ENCODE measurements around the gene MED7. TPM values are rescaled to one million over a fixed set of nuclear protein-coding genes. Genes with fewer than 3 reads are reported as not detected.

The MED7 gene
- total RNA-seq, 1 experiment from 2014 or later: 11.2 TPM

DNA sequence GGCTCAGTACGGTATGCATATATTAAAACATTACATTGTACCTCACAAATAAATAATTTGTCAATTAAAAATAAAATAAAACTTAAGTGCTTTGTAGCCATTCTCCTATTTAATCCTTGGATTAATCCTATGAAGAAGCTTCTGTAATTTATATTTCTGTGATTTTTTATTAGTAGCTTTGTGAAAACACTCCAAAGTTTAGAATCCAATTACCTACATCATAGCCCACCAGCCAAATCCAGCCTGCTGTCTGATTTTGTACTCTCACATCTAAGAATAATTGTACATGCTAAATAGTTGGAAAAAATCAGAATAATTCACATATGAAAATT lies 10.4 kb downstream of the MED7 start:
- no peak for ATAC-seq
- Mint-ChIP-seq H3K4me3 (no peak overlapping the region), H3K27me3 (ENCODE audit: low read depth) (no peaks in the 10 kb centered on the region), H3K4me1 (peaks cover 13% of the 10 kb centered on the region), H3K27ac (no peak overlapping the region), H3K9me3 (peaks cover 3% of the 10 kb centered on the region; the same call in 1 of the 2 replicates), H3K36me3 (peaks cover under 1% of the 10 kb centered on the region; the same call in 1 of the 2 replicates)
- DNase-seq (ENCODE audit: low spot score): no peak
- POLR2A ChIA-PET: interaction anchor here (1.4 kb wide), 1 partner anchor 10 kb away, joined by 12 read pairs; the partner anchor contains the start of gene MED7
- CTCF ChIA-PET: interaction anchor here (0.7 to 1.7 kb wide), 14 partner anchors 11 to 1189 kb away, joined by 3 to 7 read pairs (median 3); partner anchors contain the start of gene MED7
- no peak for TF ChIP-seq ZNF219 (CRISPR knock-in tag; IDR thresholded peaks at IDR 0.05; ENCODE audit: borderline replicate concordance)
- TF ChIP-seq, protein P1, sequence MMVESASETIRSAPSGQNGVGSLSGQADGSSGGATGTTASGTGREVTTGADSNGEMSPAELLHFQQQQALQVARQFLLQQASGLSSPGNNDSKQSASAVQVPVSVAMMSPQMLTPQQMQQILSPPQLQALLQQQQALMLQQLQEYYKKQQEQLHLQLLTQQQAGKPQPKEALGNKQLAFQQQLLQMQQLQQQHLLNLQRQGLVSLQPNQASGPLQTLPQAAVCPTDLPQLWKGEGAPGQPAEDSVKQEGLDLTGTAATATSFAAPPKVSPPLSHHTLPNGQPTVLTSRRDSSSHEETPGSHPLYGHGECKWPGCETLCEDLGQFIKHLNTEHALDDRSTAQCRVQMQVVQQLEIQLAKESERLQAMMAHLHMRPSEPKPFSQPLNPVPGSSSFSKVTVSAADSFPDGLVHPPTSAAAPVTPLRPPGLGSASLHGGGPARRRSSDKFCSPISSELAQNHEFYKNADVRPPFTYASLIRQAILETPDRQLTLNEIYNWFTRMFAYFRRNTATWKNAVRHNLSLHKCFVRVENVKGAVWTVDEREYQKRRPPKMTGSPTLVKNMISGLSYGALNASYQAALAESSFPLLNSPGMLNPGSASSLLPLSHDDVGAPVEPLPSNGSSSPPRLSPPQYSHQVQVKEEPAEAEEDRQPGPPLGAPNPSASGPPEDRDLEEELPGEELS (CRISPR knock-in tag; IDR thresholded peaks at IDR 0.05): no peak
- TF ChIP-seq, protein P2, sequence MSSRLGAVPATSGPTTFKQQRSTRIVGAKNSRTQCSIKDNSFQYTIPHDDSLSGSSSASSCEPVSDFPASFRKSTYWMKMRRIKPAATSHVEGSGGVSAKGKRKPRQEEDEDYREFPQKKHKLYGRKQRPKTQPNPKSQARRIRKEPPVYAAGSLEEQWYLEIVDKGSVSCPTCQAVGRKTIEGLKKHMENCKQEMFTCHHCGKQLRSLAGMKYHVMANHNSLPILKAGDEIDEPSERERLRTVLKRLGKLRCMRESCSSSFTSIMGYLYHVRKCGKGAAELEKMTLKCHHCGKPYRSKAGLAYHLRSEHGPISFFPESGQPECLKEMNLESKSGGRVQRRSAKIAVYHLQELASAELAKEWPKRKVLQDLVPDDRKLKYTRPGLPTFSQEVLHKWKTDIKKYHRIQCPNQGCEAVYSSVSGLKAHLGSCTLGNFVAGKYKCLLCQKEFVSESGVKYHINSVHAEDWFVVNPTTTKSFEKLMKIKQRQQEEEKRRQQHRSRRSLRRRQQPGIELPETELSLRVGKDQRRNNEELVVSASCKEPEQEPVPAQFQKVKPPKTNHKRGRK (CRISPR knock-in tag; IDR thresholded peaks at IDR 0.05; ENCODE audit: borderline replicate concordance): no peak
- TF ChIP-seq, protein P3, sequence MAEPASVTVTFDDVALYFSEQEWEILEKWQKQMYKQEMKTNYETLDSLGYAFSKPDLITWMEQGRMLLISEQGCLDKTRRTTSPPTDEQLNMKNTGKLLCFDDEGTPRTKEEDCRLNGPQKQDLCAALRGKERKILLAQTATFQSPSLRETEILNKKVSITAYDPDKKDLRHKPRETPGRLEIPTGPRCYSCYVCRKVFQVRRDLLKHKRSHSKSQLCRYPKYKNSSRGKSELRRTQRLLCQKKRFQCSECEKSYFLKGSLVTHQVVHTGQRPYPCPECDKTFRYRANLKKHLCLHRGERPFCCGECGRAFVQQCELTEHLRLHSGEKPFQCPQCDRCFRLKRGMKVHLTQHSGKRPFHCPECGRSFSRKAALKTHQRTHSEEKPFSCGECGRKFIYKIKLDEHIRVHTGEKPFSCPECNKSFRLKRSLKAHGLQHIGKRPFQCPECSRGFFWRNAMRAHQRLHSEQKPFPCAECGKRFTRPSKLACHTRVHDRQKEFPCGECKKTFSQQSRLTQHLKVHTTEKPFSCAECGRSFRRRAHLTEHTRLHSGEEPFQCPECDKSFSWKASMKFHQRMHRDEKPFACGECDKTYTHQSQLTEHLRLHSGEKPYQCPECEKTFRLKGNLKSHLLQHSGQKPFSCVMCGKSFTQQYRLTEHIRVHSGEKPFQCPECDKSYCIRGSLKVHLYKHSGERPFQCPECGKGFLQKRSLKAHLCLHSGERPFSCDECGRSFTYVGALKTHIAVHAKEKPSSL (CRISPR knock-in tag; conservative IDR thresholded peaks at IDR 0.05): no peak
- TF ChIP-seq FOXP1 (CRISPR knock-in tag; IDR thresholded peaks at IDR 0.05; ENCODE audit: borderline replicate concordance): no peak
- TF ChIP-seq, protein P4, sequence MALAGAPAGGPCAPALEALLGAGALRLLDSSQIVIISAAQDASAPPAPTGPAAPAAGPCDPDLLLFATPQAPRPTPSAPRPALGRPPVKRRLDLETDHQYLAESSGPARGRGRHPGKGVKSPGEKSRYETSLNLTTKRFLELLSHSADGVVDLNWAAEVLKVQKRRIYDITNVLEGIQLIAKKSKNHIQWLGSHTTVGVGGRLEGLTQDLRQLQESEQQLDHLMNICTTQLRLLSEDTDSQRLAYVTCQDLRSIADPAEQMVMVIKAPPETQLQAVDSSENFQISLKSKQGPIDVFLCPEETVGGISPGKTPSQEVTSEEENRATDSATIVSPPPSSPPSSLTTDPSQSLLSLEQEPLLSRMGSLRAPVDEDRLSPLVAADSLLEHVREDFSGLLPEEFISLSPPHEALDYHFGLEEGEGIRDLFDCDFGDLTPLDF (CRISPR knock-in tag; IDR thresholded peaks at IDR 0.05): no peak
- TF ChIP-seq, protein P5, sequence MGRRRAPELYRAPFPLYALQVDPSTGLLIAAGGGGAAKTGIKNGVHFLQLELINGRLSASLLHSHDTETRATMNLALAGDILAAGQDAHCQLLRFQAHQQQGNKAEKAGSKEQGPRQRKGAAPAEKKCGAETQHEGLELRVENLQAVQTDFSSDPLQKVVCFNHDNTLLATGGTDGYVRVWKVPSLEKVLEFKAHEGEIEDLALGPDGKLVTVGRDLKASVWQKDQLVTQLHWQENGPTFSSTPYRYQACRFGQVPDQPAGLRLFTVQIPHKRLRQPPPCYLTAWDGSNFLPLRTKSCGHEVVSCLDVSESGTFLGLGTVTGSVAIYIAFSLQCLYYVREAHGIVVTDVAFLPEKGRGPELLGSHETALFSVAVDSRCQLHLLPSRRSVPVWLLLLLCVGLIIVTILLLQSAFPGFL (CRISPR knock-in tag; IDR thresholded peaks at IDR 0.05; ENCODE audit: borderline replicate concordance): no peak
- no peak for TF ChIP-seq ZNF396 (CRISPR knock-in tag; IDR thresholded peaks at IDR 0.05; ENCODE audit: borderline replicate concordance)
- TF ChIP-seq, protein P6, sequence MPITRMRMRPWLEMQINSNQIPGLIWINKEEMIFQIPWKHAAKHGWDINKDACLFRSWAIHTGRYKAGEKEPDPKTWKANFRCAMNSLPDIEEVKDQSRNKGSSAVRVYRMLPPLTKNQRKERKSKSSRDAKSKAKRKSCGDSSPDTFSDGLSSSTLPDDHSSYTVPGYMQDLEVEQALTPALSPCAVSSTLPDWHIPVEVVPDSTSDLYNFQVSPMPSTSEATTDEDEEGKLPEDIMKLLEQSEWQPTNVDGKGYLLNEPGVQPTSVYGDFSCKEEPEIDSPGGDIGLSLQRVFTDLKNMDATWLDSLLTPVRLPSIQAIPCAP (CRISPR knock-in tag; IDR thresholded peaks at IDR 0.05): no peak

DNA sequence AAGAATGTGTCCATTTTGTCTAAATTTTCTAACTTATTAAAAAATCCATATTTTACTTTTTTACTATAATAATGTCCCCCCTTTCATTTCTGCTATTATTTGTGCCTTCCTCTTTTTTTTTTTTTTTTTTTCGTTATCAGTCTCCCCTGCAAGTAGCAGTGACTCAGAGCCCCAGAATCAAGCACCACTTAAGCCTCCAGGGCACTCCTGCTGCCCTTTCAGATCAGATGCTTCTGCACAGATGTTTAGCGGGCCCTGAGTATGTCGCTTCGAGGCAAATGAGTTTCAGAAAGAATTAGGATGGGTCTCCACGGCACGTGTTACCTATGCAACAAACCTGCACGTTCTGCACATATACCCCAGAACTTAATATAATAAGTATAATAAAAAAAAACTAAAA lies 11.7 kb downstream of the MED7 start:
- CTCF ChIA-PET: interaction anchor here (1.0 to 1.7 kb wide), 3 partner anchors 189 to 311 kb away, joined by 3 to 7 read pairs (median 3); no protein-coding TSS in a partner anchor
- Mint-ChIP-seq H3K36me3 (no peaks in the 10 kb centered on the region), H3K4me1 (peaks cover 14% of the 10 kb centered on the region), H3K27ac (no peak overlapping the region), H3K27me3 (ENCODE audit: low read depth) (no peaks in the 10 kb centered on the region), H3K9me3 (peaks cover 3% of the 10 kb centered on the region), H3K4me3 (no peak overlapping the region)
- ATAC-seq (no peak), DNase-seq (ENCODE audit: low spot score) (no peak)
- TF ChIP-seq, protein P7, sequence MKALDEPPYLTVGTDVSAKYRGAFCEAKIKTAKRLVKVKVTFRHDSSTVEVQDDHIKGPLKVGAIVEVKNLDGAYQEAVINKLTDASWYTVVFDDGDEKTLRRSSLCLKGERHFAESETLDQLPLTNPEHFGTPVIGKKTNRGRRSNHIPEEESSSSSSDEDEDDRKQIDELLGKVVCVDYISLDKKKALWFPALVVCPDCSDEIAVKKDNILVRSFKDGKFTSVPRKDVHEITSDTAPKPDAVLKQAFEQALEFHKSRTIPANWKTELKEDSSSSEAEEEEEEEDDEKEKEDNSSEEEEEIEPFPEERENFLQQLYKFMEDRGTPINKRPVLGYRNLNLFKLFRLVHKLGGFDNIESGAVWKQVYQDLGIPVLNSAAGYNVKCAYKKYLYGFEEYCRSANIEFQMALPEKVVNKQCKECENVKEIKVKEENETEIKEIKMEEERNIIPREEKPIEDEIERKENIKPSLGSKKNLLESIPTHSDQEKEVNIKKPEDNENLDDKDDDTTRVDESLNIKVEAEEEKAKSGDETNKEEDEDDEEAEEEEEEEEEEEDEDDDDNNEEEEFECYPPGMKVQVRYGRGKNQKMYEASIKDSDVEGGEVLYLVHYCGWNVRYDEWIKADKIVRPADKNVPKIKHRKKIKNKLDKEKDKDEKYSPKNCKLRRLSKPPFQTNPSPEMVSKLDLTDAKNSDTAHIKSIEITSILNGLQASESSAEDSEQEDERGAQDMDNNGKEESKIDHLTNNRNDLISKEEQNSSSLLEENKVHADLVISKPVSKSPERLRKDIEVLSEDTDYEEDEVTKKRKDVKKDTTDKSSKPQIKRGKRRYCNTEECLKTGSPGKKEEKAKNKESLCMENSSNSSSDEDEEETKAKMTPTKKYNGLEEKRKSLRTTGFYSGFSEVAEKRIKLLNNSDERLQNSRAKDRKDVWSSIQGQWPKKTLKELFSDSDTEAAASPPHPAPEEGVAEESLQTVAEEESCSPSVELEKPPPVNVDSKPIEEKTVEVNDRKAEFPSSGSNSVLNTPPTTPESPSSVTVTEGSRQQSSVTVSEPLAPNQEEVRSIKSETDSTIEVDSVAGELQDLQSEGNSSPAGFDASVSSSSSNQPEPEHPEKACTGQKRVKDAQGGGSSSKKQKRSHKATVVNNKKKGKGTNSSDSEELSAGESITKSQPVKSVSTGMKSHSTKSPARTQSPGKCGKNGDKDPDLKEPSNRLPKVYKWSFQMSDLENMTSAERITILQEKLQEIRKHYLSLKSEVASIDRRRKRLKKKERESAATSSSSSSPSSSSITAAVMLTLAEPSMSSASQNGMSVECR (CRISPR knock-in tag; IDR thresholded peaks at IDR 0.05; ENCODE audit: borderline replicate concordance): no peak
- TF ChIP-seq, protein P8, sequence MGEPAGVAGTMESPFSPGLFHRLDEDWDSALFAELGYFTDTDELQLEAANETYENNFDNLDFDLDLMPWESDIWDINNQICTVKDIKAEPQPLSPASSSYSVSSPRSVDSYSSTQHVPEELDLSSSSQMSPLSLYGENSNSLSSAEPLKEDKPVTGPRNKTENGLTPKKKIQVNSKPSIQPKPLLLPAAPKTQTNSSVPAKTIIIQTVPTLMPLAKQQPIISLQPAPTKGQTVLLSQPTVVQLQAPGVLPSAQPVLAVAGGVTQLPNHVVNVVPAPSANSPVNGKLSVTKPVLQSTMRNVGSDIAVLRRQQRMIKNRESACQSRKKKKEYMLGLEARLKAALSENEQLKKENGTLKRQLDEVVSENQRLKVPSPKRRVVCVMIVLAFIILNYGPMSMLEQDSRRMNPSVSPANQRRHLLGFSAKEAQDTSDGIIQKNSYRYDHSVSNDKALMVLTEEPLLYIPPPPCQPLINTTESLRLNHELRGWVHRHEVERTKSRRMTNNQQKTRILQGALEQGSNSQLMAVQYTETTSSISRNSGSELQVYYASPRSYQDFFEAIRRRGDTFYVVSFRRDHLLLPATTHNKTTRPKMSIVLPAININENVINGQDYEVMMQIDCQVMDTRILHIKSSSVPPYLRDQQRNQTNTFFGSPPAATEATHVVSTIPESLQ (CRISPR knock-in tag; IDR thresholded peaks at IDR 0.05): no peak
- POLR2A ChIA-PET: no interaction called here

Data from WTC11 (cell line).